ENCODE data around the gene EPB41L4B. TPM values are rescaled to one million over a fixed set of nuclear protein-coding genes. Genes with fewer than 3 reads are reported as not detected.

The EPB41L4B gene
- total and polyA plus RNA-seq, 2 of the 4 experiments (the other 2 are of a cell fraction): 0.36 to 0.54 TPM

GRCh38 chr9:109171926-109172325 is 148.9 kb downstream of the EPB41L4B start:
- in situ Hi-C loops (cut with MboI; ENCODE audit: low sequenced_read_pairs) (no loop called here), dilution Hi-C loops (cut with HindIII; ENCODE audit: low sequenced_read_pairs, unreplicated experiment) (no loop called here), intact Hi-C loops (cut with micrococcal nuclease) (no loop called here)
- H3K79me1 ChIP-seq (ENCODE audit: low read depth in 1 of 2, low read length in 2 of 2): no peaks in the 10 kb centered on the region
- H3K4me1 ChIP-seq (ENCODE audit: control insufficient read depth, insufficient read depth, low read length): no peaks in the 10 kb centered on the region
- H4K20me1 ChIP-seq (ENCODE audit: insufficient read depth, low read length): no peaks in the 10 kb centered on the region
- H2BK15ac ChIP-seq (ENCODE audit: low read depth, low read length): no peak overlapping the region
- H2BK5ac ChIP-seq (ENCODE audit: low read depth, low read length, poor library complexity, severe bottlenecking): no peak overlapping the region
- CTCF ChIA-PET: interaction anchor here (1.2 kb wide), 1 partner anchor 11 kb away, joined by 4 read pairs; no protein-coding TSS in a partner anchor
- TF ChIP-seq CTCF (conservative IDR thresholded peaks at IDR 0.05; ENCODE audit: low read depth, low read length) (no peak), FOS (IDR thresholded peaks at IDR 0.05; ENCODE audit: low read depth, low read length) (no peak), MAFK (IDR thresholded peaks at IDR 0.05; ENCODE audit: low read depth, low read length) (no peak)
- no peak overlapping the region for H4K8ac ChIP-seq (ENCODE audit: low read depth in 2 of 2, low read length in 2 of 2)
- H4K5ac ChIP-seq (ENCODE audit: low read depth, low read length): no peak overlapping the region
- 100% methylated on average over 1 of the region's 3 CpGs; no CpG with 5 or more reads in 1 of the 2 experiments for WGBS, 2 experiments (ENCODE audit: extremely low coverage in 2 of 2, insufficient read length in 1 of 2)
- H3K27ac ChIP-seq (ENCODE audit: insufficient read depth, low read length): no peak overlapping the region
- H2BK20ac ChIP-seq (ENCODE audit: low read depth, low read length): no peak overlapping the region
- H3K9me1 ChIP-seq (ENCODE audit: insufficient read depth, low read length): no peaks in the 10 kb centered on the region
- H3K14ac ChIP-seq (replicated peaks; ENCODE audit: low read depth, low read length): no peak overlapping the region
- no peak overlapping the region for H4K91ac ChIP-seq (ENCODE audit: insufficient read depth, low read depth, low read length)
- no peak overlapping the region for H3K23ac ChIP-seq (ENCODE audit: low read depth, low read length)
- no peak overlapping the region for H3K4me3 ChIP-seq (ENCODE audit: insufficient read depth, low read depth, low read length)
- no peak overlapping the region for H2AK5ac ChIP-seq (ENCODE audit: low read depth, low read length)
- peak; percentile 59 for DNase-seq
- no peak overlapping the region for H3K4me2 ChIP-seq (ENCODE audit: low read depth, low read length)
- ATAC-seq (ENCODE audit: low read depth): no peak
- no peak overlapping the region for H3K9ac ChIP-seq (ENCODE audit: low read depth, low read length)
- no peak overlapping the region for H3K4ac ChIP-seq (ENCODE audit: low read depth, low read length)
- peaks cover 29% of the 10 kb centered on the region for H3K27me3 ChIP-seq (ENCODE audit: control insufficient read depth, insufficient read depth, low read length)
- H2BK120ac ChIP-seq (ENCODE audit: low read depth, low read length): no peak overlapping the region
- no peaks in the 10 kb centered on the region for H3K36me3 ChIP-seq (ENCODE audit: control insufficient read depth, insufficient read depth, low read length)
- POLR2A ChIA-PET (ENCODE audit: unreplicated experiment): no interaction called here
- no peak overlapping the region for H2AFZ ChIP-seq (replicated peaks; ENCODE audit: low read length, poor library complexity)
- H2AK9ac ChIP-seq (replicated peaks; ENCODE audit: low read depth, low read length, poor library complexity): no peak overlapping the region
- no peaks in the 10 kb centered on the region for H3K9me3 ChIP-seq (ENCODE audit: control insufficient read depth, insufficient read depth, low read length)
- H3K56ac ChIP-seq (ENCODE audit: extremely low read depth, insufficient read depth, low read length): no peak overlapping the region
- BruUV-seq (replicated peaks): no TSS peak
- no peak overlapping the region for H3K18ac ChIP-seq (ENCODE audit: low read depth, low read length)

Measured in IMR-90 (cell line).